HepG2 (cell line): ENCODE results near the gene ARHGAP21. TPM values are rescaled to one million over a fixed set of nuclear protein-coding genes. Genes with fewer than 3 reads are reported as not detected.
A peak's percentile ranks its signal among the peaks of the same experiment; 100 is the strongest.

ENCODE experiments used
- BCL6 ChIP-seq: IDR thresholded peaks from 2 replicates; pipeline ENCODE4 v1.6.1; 2016; ENCODE audit warnings: missing genetic modification reagents, missing compliant biosample characterization
- DNMT1 ChIP-seq: sonication (generic); formaldehyde crosslinking; IDR thresholded peaks from 2 replicates; pipeline ENCODE4 v1.5.1; 2020; ENCODE audit warnings: mild to moderate bottlenecking, missing genetic modification reagents
- EED ChIP-seq: sonication (generic); formaldehyde crosslinking; IDR thresholded peaks from 2 replicates; pipeline ENCODE4 v1.5.0; 2020; ENCODE audit warnings: mild to moderate bottlenecking, missing genetic modification reagents
- GATA4 ChIP-seq: sonication (generic); IDR thresholded peaks from 2 replicates; pipeline ENCODE4 v1.6.1; 2016; ENCODE audit warnings: antibody characterized with exemption, low read depth, borderline replicate concordance
- GPBP1L1 ChIP-seq: sonication (generic); formaldehyde crosslinking; IDR thresholded peaks from 2 replicates; pipeline ENCODE4 v1.5.0; 2020; ENCODE audit warnings: mild to moderate bottlenecking, missing genetic modification reagents
- HOXD1 ChIP-seq: sonication (generic); formaldehyde crosslinking; IDR thresholded peaks from 2 replicates; pipeline ENCODE4 v1.5.0; 2020; ENCODE audit warnings: missing genetic modification reagents
- NFATC3 ChIP-seq: sonication (generic); formaldehyde crosslinking; IDR thresholded peaks from 2 replicates; pipeline ENCODE4 v1.5.1; 2020; ENCODE audit warnings: mild to moderate bottlenecking, missing genetic modification reagents
- SALL1 ChIP-seq: sonication (generic); formaldehyde crosslinking; IDR thresholded peaks from 2 replicates; pipeline ENCODE4 v1.8.0; 2022; ENCODE audit warnings: mild to moderate bottlenecking, missing genetic modification reagents
- SMARCC2 ChIP-seq: fragments of 450-650 bp; IDR thresholded peaks from 2 replicates; pipeline ENCODE4 v1.6.1; 2017; ENCODE audit warnings: antibody characterized with exemption, mild to moderate bottlenecking
- SNAI1 ChIP-seq: sonication (generic); formaldehyde crosslinking; IDR thresholded peaks from 2 replicates; pipeline ENCODE4 v1.5.0; 2020; ENCODE audit warnings: mild to moderate bottlenecking, missing genetic modification reagents, borderline replicate concordance
- SOX13 ChIP-seq, 3 experiments: fragments of 450-650 bp in 1 of 3; sonication (generic) in 1 of 3; formaldehyde crosslinking in 1 of 3; IDR thresholded peaks in 2 of 3; conservative IDR thresholded peaks in 1 of 3; 2 replicates each; pipeline versions ENCODE4 v1.5.0 to v1.6.1; 2016 to 2020; ENCODE audit warnings: antibody characterized with exemption in 1 of 3, mild to moderate bottlenecking in 1 of 3, missing compliant biosample characterization in 1 of 3, missing genetic modification reagents in 1 of 3, moderate library complexity in 1 of 3
- TCF12 ChIP-seq, 2 experiments: fragments of 450-650 bp in 1 of 2; sonication (generic) in 1 of 2; formaldehyde crosslinking in 1 of 2; IDR thresholded peaks; 2 replicates each; pipeline versions ENCODE4 v1.6.1 to v1.8.0; 2017 to 2022; ENCODE audit warnings: antibody characterized with exemption in 1 of 2, mild to moderate bottlenecking in 1 of 2, missing genetic modification reagents in 1 of 2, moderate library complexity in 1 of 2
- ZNF34 ChIP-seq: sonication (generic); formaldehyde crosslinking; IDR thresholded peaks from 2 replicates; pipeline ENCODE4 v1.4.0; 2020; ENCODE audit warnings: mild to moderate bottlenecking, missing genetic modification reagents, borderline replicate concordance
- ZNF460 ChIP-seq: sonication (generic); formaldehyde crosslinking; IDR thresholded peaks from 2 replicates; pipeline ENCODE4 v1.5.1; 2020; ENCODE audit warnings: missing genetic modification reagents, mild to moderate bottlenecking, borderline replicate concordance
- ZNF569 ChIP-seq: sonication (generic); formaldehyde crosslinking; IDR thresholded peaks from 2 replicates; pipeline ENCODE4 v1.5.0; 2020; ENCODE audit warnings: mild to moderate bottlenecking, missing genetic modification reagents, moderate library complexity, borderline replicate concordance
- ZNF615 ChIP-seq: sonication (generic); formaldehyde crosslinking; IDR thresholded peaks from 2 replicates; pipeline ENCODE4 v1.5.0; 2020; ENCODE audit warnings: mild to moderate bottlenecking, missing genetic modification reagents, borderline replicate concordance
- ZNF781 ChIP-seq: sonication (generic); formaldehyde crosslinking; IDR thresholded peaks from 2 replicates; pipeline ENCODE4 v1.5.1; 2020; ENCODE audit warnings: borderline replicate concordance, mild to moderate bottlenecking, missing genetic modification reagents; ENCODE audit errors: not compliant biosample characterization
- polyA plus RNA-seq, 8 experiments: library from polyadenylated mRNA; depleted of rRNA in 3 of 8; stranded (reverse) in 7 of 8; unstranded in 1 of 8; fragments of >200 nt; fragmentation: Illumina TruSeq in 4 of 8; extraction: Trizol in 4 of 8; gene quantifications; 2 replicates each; pipeline versions ENCODE4 v1.2.1 to v1.2.3, GENCODE V29; 2011 to 2016; ENCODE audit warnings: low read depth in 4 of 8, missing spikeins in 1 of 8, mixed read lengths in 1 of 8; ENCODE audit not compliant: insufficient read depth in 1 of 8
- total RNA-seq, 5 experiments: library from RNA; depleted of rRNA; stranded (reverse); fragments of >200 nt; fragmentation: Illumina TruSeq; extraction: Trizol; gene quantifications; 2 replicates each; pipeline ENCODE4 v1.2.3, GENCODE V29; 2016; ENCODE audit warnings: low read depth in 1 of 5
- TF ChIP-seq, protein P1 (sequence below): sonication (generic); formaldehyde crosslinking; IDR thresholded peaks from 2 replicates; pipeline ENCODE4 v1.4.0; 2020; ENCODE audit warnings: mild to moderate bottlenecking, missing genetic modification reagents

ARHGAP21 gene
- total and polyA plus RNA-seq, 2 of the 13 experiments (the other 11 are each of a cell fraction or from before 2014, with no cell fraction given): 23.9 to 26.6 TPM

DNA sequence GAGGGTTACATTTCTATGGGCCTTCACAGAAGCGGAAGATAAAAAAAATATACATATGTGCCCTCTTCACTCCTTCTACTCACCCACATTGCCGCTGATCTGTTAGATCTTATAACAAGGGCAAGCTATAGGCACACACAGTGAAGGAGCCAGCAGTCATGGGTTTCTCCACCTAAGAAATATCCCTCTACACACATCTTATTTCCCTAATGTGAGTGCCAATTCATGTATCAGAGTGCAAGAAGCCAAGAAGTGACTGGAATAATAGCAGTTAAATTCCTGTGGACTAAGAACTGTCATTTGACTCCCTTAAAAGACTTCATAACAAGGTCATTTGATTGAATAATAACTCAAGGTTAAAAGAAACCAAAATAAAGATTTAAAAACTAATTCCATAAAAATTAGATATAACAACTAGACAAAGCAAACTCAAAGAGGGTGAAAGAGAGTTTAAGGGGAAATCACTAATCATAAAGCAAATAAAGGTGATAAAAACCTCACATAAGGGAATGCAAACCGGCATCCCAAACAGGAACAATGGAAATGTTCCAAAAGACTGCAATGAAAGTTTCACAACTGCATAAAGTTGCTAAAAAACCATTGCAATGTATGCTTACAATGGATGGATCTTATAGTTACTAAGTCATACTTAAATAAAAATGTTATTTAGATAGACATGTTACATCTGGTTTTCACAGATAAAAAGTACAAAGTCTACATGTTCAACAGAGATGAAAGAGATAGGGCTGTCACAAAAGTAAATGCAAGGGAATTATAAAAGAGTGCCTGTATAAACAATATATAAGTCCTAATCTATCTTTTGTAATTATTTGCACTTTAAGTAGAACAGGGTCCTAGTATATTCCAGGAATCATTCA lies 42.8 kb downstream of the ARHGAP21 start (continued):
- TF ChIP-seq, protein P1, sequence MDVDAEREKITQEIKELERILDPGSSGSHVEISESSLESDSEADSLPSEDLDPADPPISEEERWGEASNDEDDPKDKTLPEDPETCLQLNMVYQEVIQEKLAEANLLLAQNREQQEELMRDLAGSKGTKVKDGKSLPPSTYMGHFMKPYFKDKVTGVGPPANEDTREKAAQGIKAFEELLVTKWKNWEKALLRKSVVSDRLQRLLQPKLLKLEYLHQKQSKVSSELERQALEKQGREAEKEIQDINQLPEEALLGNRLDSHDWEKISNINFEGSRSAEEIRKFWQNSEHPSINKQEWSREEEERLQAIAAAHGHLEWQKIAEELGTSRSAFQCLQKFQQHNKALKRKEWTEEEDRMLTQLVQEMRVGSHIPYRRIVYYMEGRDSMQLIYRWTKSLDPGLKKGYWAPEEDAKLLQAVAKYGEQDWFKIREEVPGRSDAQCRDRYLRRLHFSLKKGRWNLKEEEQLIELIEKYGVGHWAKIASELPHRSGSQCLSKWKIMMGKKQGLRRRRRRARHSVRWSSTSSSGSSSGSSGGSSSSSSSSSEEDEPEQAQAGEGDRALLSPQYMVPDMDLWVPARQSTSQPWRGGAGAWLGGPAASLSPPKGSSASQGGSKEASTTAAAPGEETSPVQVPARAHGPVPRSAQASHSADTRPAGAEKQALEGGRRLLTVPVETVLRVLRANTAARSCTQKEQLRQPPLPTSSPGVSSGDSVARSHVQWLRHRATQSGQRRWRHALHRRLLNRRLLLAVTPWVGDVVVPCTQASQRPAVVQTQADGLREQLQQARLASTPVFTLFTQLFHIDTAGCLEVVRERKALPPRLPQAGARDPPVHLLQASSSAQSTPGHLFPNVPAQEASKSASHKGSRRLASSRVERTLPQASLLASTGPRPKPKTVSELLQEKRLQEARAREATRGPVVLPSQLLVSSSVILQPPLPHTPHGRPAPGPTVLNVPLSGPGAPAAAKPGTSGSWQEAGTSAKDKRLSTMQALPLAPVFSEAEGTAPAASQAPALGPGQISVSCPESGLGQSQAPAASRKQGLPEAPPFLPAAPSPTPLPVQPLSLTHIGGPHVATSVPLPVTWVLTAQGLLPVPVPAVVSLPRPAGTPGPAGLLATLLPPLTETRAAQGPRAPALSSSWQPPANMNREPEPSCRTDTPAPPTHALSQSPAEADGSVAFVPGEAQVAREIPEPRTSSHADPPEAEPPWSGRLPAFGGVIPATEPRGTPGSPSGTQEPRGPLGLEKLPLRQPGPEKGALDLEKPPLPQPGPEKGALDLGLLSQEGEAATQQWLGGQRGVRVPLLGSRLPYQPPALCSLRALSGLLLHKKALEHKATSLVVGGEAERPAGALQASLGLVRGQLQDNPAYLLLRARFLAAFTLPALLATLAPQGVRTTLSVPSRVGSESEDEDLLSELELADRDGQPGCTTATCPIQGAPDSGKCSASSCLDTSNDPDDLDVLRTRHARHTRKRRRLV (CRISPR knock-in tag): no peak
- TF ChIP-seq SMARCC2 (no peak), DNMT1 (CRISPR knock-in tag) (no peak), SALL1 (CRISPR knock-in tag) (no peak), ZNF460 (no peak), ZNF615 (CRISPR knock-in tag) (no peak), SNAI1 (no peak), BCL6 (CRISPR knock-in tag) (peak; percentile 83), GATA4 (peak; percentile 82; the same call in 1 of the 2 replicates), ZNF34 (CRISPR knock-in tag) (no peak), ZNF781 (CRISPR knock-in tag) (no peak), HOXD1 (CRISPR knock-in tag) (no peak), SOX13 (IDR thresholded peaks at IDR 0.05) (no peak), SOX13 (CRISPR knock-in tag; conservative IDR thresholded peaks at IDR 0.05 in 1 of 2, IDR thresholded peaks at IDR 0.05 in 1 of 2) (peak in 1 of 2 experiments; percentile 89; a peak in 2 of 4 replicates), EED (no peak), NFATC3 (CRISPR knock-in tag) (no peak), GPBP1L1 (CRISPR knock-in tag) (no peak), TCF12 (IDR thresholded peaks at IDR 0.05) (no peak), TCF12 (CRISPR knock-in tag; IDR thresholded peaks at IDR 0.05) (no peak), ZNF569 (no peak)
